ENCODE measurements around the gene MYBPH.
A peak's percentile ranks its signal among the peaks of the same experiment; 100 is the strongest.

The MYBPH gene

DNA sequence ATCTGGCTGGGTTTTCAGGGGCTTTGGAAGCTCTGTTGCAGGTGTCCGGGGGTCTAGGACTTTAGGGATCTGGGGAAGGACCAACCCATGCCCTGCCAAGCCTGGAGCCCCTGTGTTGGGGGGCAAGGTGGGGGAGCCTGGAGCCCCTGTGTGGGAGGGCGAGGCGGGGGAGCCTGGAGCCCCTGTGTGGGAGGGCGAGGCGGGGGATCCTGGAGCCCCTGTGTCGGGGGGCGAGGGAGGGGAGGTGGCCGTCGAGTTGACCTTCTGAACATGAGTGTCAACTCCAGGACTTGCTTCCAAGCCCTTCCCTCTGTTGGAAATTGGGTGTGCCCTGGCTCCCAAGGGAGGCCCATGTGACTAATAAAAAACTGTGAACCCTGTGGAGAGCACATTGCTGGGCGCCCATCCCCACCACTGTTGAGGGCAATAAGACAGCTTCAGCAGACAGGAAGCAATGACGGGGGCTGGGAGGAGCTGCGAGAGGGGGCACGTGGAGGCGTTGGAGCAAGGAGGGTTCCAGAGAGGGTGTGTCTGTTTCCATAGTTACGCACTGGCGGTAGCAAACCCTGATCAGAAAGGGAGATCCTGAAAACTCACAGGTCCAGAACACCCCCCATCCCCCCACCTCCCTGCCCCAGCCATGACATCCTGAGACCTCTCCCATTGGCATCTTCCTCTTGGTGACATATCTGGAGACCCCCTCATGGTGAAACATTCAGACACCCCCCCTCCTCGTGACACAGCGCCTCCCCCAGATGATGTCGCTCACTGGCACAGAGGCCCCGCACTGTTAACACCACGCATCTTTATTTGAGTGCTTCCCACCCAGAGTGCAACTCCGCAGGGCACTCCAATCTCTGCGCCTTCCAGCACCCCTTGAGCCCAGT lies 8.4 kb downstream of the MYBPH start:
- no peak for TF ChIP-seq CTCF (IDR thresholded peaks at IDR 0.05; ENCODE audit: low read depth, low read length)
- Histone ChIP-seq H3K4me3 (ENCODE audit: low read depth, low read length) (no peak overlapping the region), H3K9me3 (ENCODE audit: severe bottlenecking) (no peaks in the 10 kb centered on the region), H3K36me3 (peaks cover 25% of the 10 kb centered on the region), H3K27ac (peak overlapping the region; percentile 42), H3K27me3 (ENCODE audit: insufficient read depth, low read depth, severe bottlenecking) (no peaks in the 10 kb centered on the region)
- DNase-seq = no peak

GRCh38 chr1:203166192-203166940 lies 9.3 kb downstream of the MYBPH start:
- peak; percentile 97 for DNase-seq
- TF ChIP-seq CTCF (IDR thresholded peaks at IDR 0.05; ENCODE audit: low read depth, low read length) = peak; percentile 99
- Histone ChIP-seq H3K27ac (peak overlapping the region; percentile 42), H3K36me3 (peaks cover 25% of the 10 kb centered on the region), H3K27me3 (ENCODE audit: insufficient read depth, low read depth, severe bottlenecking) (no peaks in the 10 kb centered on the region), H3K9me3 (ENCODE audit: severe bottlenecking) (no peaks in the 10 kb centered on the region), H3K4me3 (ENCODE audit: low read depth, low read length) (no peak overlapping the region)

DNA sequence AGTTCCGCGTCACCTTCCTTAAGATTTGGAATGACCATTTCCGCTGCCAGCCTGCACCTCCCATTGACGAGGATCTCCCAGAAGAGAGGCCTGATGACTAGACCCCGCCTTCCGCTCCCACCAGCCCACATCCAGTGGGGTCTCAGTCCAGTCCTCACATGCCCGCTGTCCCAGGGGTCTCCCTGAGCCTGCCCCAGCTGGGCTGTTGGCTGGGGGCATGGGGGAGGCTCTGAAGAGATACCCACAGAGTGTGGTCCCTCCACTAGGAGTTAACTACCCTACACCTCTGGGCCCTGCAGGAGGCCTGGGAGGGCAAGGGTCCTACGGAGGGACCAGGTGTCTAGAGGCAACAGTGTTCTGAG lies 9.8 kb downstream of the MYBPH start:
- Histone ChIP-seq H3K4me3 (ENCODE audit: low read depth, low read length) (no peak overlapping the region), H3K9me3 (ENCODE audit: severe bottlenecking) (no peaks in the 10 kb centered on the region), H3K27me3 (ENCODE audit: insufficient read depth, low read depth, severe bottlenecking) (no peaks in the 10 kb centered on the region), H3K36me3 (peaks cover 25% of the 10 kb centered on the region), H3K27ac (no peak overlapping the region; the same call in 1 of the 2 replicates)
- no peak for TF ChIP-seq CTCF (IDR thresholded peaks at IDR 0.05; ENCODE audit: low read depth, low read length)
- no peak for DNase-seq

DNA sequence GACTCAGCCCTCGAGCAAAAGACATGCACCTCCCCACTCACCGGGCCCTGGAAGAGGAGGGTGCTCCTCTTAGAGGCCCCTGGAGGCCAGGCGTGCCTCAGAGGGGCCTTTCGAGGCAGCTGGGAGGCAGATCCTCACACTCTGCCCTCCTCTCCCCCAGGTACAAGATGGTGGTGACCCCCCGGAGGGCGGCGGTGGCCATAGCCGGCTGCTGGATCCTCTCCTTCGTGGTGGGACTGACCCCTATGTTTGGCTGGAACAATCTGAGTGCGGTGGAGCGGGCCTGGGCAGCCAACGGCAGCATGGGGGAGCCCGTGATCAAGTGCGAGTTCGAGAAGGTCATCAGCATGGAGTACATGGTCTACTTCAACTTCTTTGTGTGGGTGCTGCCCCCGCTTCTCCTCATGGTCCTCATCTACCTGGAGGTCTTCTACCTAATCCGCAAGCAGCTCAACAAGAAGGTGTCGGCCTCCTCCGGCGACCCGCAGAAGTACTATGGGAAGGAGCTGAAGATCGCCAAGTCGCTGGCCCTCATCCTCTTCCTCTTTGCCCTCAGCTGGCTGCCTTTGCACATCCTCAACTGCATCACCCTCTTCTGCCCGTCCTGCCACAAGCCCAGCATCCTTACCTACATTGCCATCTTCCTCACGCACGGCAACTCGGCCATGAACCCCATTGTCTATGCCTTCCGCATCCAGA lies 10.4 kb downstream of the MYBPH start:
- no peak for TF ChIP-seq CTCF (IDR thresholded peaks at IDR 0.05; ENCODE audit: low read depth, low read length)
- Histone ChIP-seq H3K36me3 (peaks cover 25% of the 10 kb centered on the region), H3K4me3 (ENCODE audit: low read depth, low read length) (no peak overlapping the region), H3K27ac (no peak overlapping the region), H3K9me3 (ENCODE audit: severe bottlenecking) (no peaks in the 10 kb centered on the region), H3K27me3 (ENCODE audit: insufficient read depth, low read depth, severe bottlenecking) (no peaks in the 10 kb centered on the region)
- no peak for DNase-seq

GRCh38 chr1:203163891-203164635 lies 11.6 kb downstream of the MYBPH start:
- no peak for TF ChIP-seq CTCF (IDR thresholded peaks at IDR 0.05; ENCODE audit: low read depth, low read length)
- no peak for DNase-seq
- no peaks in the 10 kb centered on the region for H3K9me3 ChIP-seq (ENCODE audit: severe bottlenecking)
- no peak overlapping the region for H3K4me3 ChIP-seq (ENCODE audit: low read depth, low read length)
- H3K27me3 ChIP-seq (ENCODE audit: insufficient read depth, low read depth, severe bottlenecking) = no peaks in the 10 kb centered on the region
- peaks cover 25% of the 10 kb centered on the region for H3K36me3 ChIP-seq
- no peak overlapping the region for H3K27ac ChIP-seq

Data from WERI-Rb-1 (cell line).